GM12891 (cell line): ENCODE results near the gene IPPK.

ENCODE experiments used
- POU2F2 ChIP-seq: IDR thresholded peaks from 2 replicates; pipeline ENCODE4 v1.6.1; 2011; ENCODE audit warnings: low read depth, mild to moderate bottlenecking, control low read depth, low read length, moderate library complexity
- TAF1 ChIP-seq: IDR thresholded peaks from 2 replicates; pipeline ENCODE4 v1.6.1; 2011; ENCODE audit warnings: low read depth, low read length, control low read depth

GRCh38 chr9:92640398-92641091 is 29.4 kb downstream of the IPPK start:
- no peak for TF ChIP-seq TAF1
- TF ChIP-seq POU2F2: no peak
